HFFc6 (cell line): ENCODE results near the gene FKBP8. TPM values are rescaled to one million over a fixed set of nuclear protein-coding genes. Genes with fewer than 3 reads are reported as not detected.
A peak's percentile ranks its signal among the peaks of the same experiment; 100 is the strongest.

ENCODE experiments used
- DNase-seq: peaks from one replicate; pipeline ENCODE4 v3.0.0-alpha.2; 2018
- H3K27ac Mint-ChIP-seq: 2 replicates; pipeline ENCODE4 v1.8.0; 2020; ENCODE audit warnings: mild to moderate bottlenecking, mixed read lengths
- H3K27me3 Mint-ChIP-seq: 2 replicates; pipeline ENCODE4 v1.8.0; 2021; ENCODE audit warnings: mild to moderate bottlenecking, moderate library complexity, mixed read lengths; ENCODE audit not compliant: insufficient read depth
- H3K36me3 Mint-ChIP-seq: 2 replicates; pipeline ENCODE4 v1.8.0; 2021; ENCODE audit warnings: low read depth, mixed read lengths
- H3K4me1 Mint-ChIP-seq: 2 replicates; pipeline ENCODE4 v1.8.0; 2020; ENCODE audit warnings: low read depth, mixed read lengths
- H3K4me3 Mint-ChIP-seq: 2 replicates; pipeline ENCODE4 v1.8.0; 2020; ENCODE audit warnings: mild to moderate bottlenecking, moderate library complexity, mixed read lengths
- H3K9me3 Mint-ChIP-seq: 2 replicates; pipeline ENCODE4 v1.8.0; 2020; ENCODE audit warnings: mild to moderate bottlenecking, mixed read lengths
- total RNA-seq, 6 experiments: library from RNA; stranded (reverse); fragmentation: NEBNext Ultra II Directional; extraction: Animal tissue kit (Norgen Biotek cat#: 25700); gene quantifications; 2 replicates in 1 of 6; 3 replicates in 5 of 6; pipeline ENCODE4 v1.2.3, GENCODE V29; 2021
- TF ChIP-seq, protein P1 (sequence below): fragments of 200-600 bp; sonication (generic); IDR thresholded peaks from 2 replicates; pipeline ENCODE4 v1.5.0; 2021; ENCODE audit warnings: antibody characterized with exemption, mild to moderate bottlenecking

The FKBP8 gene
- total RNA-seq, 6 experiments from 2014 or later = 229 to 284 (median 241) TPM

- Mint-ChIP-seq H3K9me3 (no peaks in the 10 kb centered on the region), H3K4me3 (no peak overlapping the region), H3K4me1 (peaks cover 12% of the 10 kb centered on the region), H3K27me3 (peaks cover 7% of the 10 kb centered on the region), H3K27ac (no peak overlapping the region), H3K36me3 (peaks cover 30% of the 10 kb centered on the region)
- TF ChIP-seq, protein P1, sequence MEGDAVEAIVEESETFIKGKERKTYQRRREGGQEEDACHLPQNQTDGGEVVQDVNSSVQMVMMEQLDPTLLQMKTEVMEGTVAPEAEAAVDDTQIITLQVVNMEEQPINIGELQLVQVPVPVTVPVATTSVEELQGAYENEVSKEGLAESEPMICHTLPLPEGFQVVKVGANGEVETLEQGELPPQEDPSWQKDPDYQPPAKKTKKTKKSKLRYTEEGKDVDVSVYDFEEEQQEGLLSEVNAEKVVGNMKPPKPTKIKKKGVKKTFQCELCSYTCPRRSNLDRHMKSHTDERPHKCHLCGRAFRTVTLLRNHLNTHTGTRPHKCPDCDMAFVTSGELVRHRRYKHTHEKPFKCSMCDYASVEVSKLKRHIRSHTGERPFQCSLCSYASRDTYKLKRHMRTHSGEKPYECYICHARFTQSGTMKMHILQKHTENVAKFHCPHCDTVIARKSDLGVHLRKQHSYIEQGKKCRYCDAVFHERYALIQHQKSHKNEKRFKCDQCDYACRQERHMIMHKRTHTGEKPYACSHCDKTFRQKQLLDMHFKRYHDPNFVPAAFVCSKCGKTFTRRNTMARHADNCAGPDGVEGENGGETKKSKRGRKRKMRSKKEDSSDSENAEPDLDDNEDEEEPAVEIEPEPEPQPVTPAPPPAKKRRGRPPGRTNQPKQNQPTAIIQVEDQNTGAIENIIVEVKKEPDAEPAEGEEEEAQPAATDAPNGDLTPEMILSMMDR = no peak
- DNase-seq = no peak
Observed at GRCh38 chr19:18577365-18577914, 34.1 kb upstream of the FKBP8 start.

- Mint-ChIP-seq H3K9me3 (no peaks in the 10 kb centered on the region), H3K27ac (no peak overlapping the region), H3K4me1 (peaks cover 16% of the 10 kb centered on the region)
Observed at GRCh38 chr19:18576383-18576782, 33.0 kb upstream of the FKBP8 start.

DNA sequence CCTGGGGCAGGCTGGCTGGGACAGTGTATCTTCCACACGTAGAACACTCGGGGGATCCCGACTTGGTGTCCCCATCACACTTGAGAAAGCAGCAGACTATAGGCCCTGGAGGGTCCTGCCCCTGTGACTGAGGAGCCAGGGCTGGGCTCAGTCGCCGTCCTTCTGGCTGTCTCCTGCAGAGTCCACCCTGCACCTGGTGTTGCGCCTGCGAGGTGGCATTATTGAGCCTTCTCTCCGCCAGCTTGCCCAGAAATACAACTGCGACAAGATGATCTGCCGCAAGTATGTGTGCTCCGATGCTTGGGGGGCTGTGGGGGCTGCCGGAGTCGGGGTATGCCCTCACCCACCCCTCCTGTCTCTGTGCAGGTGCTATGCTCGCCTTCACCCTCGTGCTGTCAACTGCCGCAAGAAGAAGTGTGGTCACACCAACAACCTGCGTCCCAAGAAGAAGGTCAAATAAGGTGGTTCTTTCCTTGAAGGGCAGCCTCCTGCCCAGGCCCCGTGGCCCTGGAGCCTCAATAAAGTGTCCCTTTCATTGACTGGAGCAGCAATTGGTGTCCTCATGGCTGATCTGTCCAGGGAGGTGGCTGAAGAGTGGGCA is 31.4 kb upstream of the FKBP8 start:
- Mint-ChIP-seq H3K27ac (peak overlapping the region; percentile 36; the same call in 1 of the 2 replicates), H3K27me3 (peaks cover 9% of the 10 kb centered on the region), H3K4me1 (peaks cover 20% of the 10 kb centered on the region), H3K36me3 (peaks cover 39% of the 10 kb centered on the region), H3K9me3 (no peaks in the 10 kb centered on the region), H3K4me3 (no peak overlapping the region)
- TF ChIP-seq, protein P1 = no peak
- DNase-seq = no peak

More at GRCh38 chr19:18576383-18576782, 33.0 kb upstream of the FKBP8 start:
- DNase-seq = no peak
- Mint-ChIP-seq H3K27me3 (peaks cover 9% of the 10 kb centered on the region), H3K4me3 (no peak overlapping the region), H3K36me3 (peaks cover 37% of the 10 kb centered on the region)
- TF ChIP-seq, protein P1 = no peak

DNA sequence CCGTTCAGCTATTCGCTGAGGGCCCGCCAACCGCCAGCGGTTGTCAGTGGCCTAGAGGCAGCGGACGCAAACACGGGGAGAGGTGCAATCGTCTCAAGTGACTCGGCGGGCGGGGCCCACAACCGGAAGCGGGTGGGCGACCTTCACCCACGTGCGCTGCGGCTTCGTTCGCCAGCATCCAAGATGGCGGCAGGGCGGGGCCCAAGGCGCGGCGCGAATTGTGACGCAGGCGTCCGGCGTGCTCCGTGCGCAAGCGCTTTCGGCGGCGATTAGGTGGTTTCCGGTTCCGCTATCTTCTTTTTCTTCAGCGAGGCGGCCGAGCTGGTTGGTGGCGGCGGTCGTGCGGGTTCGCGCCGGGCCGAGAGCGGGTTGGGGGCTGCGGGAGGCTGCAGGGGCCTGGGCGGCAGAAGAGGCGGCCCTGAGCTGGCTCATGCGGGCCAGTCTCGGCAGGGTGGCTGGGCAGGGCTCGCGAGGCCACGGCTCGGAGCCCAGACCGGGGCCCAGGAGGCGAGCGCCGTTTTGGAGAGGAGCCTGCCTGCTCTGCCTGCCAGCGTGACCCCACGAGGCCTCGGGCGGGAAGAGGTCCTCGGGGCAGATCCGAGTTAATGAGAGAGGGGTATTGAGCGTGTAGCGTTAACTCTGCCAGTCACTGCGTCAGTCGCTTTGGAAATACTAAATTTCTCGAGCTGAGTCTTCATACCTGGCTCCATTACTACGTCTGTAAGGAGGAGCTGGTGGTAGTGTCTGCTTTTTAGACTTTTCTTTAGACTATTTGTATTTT is 28.4 kb upstream of the FKBP8 start, which contains the start of gene UBA52:
Gene UBA52 (plus strand): TSS at position 294 of the 781 bp plus-strand sequence. CDS start 1,444 bp downstream, outside the sequence.
- DNase-seq = peak; percentile 97
- H3K4me3 Mint-ChIP-seq = peak within 1 kb of the TSS; percentile 98
- peaks cover 7% of the 10 kb centered on the region for H3K27me3 Mint-ChIP-seq
- H3K9me3 Mint-ChIP-seq = no peaks in the 10 kb centered on the region
- H3K4me1 Mint-ChIP-seq = peaks cover 20% of the 10 kb centered on the region
- H3K27ac Mint-ChIP-seq = peak within 1 kb of the TSS; percentile 89
- TF ChIP-seq, protein P1 = no peak
- peaks cover 44% of the 10 kb centered on the region for H3K36me3 Mint-ChIP-seq

GRCh38 chr19:18568367-18568766 is 25.0 kb upstream of the FKBP8 start:
- Mint-ChIP-seq H3K27me3 (peaks cover 7% of the 10 kb centered on the region), H3K27ac (no peak overlapping the region), H3K9me3 (no peaks in the 10 kb centered on the region), H3K36me3 (peaks cover 36% of the 10 kb centered on the region), H3K4me1 (peaks cover 17% of the 10 kb centered on the region), H3K4me3 (no peak overlapping the region)
- TF ChIP-seq, protein P1 = no peak
- DNase-seq = no peak
